Subcutaneous adipose tissue (tissue), 4 donors: Measurements from ENCODE around the gene SS18L1. TPM values are rescaled to one million over a fixed set of nuclear protein-coding genes. Genes with fewer than 3 reads are reported as not detected.

Experiments
- CTCF ChIP-seq: fragments of 450-650 bp; IDR thresholded peaks from one replicate; pipeline ENCODE4 v1.5.1; 2016; ENCODE audit warnings: low read depth, mild to moderate bottlenecking, control low read depth, antibody characterized with exemption, moderate library complexity
- total RNA-seq, 4 donors: library from RNA; depleted of rRNA; stranded (reverse); fragments of >200 nt; gene quantifications; one replicate each; pipeline ENCODE4 v1.1.0, GENCODE V29; 2016

The SS18L1 gene
- total RNA-seq, 4 donors from 2014 or later: 10.3 to 18.3 (median 12.9) TPM

- TF ChIP-seq CTCF: no peak
These were observed 25.9 kb upstream of the SS18L1 start for GRCh38 chr20:62117658-62118057.

- TF ChIP-seq CTCF: no peak
These were observed 25.2 kb upstream of the SS18L1 start for GRCh38 chr20:62118113-62119043.

- TF ChIP-seq CTCF: no peak
These were observed 24.5 kb upstream of the SS18L1 start for GRCh38 chr20:62119115-62119514.

- no peak for TF ChIP-seq CTCF
These were observed 23.8 kb upstream of the SS18L1 start for GRCh38 chr20:62119591-62120364.

- TF ChIP-seq CTCF: no peak
These were observed 23.2 kb upstream of the SS18L1 start for GRCh38 chr20:62120365-62120762.

GRCh38 chr20:62120990-62121775 is 22.4 kb upstream of the SS18L1 start:
- no peak for TF ChIP-seq CTCF
